ENCODE measurements around the gene HMCES. TPM values are rescaled to one million over a fixed set of nuclear protein-coding genes. Genes with fewer than 3 reads are reported as not detected.

HMCES gene
- total and polyA plus RNA-seq, 2 of the 13 experiments (the other 11 are each of a cell fraction or from before 2014, with no cell fraction given) = 16.1 to 37.5 TPM

DNA sequence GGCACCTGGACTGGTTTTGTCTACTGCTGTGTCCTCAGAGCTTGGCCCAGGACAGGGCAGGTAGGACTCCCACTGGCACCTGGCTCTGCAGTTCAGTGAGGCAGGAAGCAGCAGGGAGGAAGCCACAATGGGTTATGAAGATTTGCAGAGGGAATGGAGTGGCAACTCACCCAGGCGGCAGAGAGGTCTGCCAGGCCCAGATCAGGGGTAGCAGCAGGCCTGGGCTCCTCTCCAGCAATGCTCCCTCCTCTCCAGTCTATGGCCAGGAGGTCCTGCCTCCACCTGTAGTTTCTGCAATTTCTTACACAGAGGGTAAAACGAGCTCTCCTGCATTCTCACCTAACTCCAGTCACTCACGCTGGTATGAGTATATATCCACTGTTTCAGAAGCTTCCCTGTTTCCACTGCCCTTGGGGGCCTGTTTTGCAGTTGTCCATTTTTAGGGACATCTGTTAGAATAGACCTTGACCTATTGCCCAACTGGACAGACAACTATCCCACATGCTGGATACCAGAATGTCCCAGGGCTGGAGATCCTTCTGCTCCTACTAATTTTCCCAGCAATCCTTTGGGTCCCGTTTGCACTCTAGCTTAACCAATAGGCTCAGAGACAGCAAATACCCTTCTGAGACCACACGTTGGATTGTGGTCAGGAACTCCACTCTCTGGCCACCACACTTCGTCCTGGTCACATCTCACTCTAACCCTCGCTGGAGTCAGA, 35.2 kb downstream of the HMCES start (continued):
- TF ChIP-seq, protein P1, sequence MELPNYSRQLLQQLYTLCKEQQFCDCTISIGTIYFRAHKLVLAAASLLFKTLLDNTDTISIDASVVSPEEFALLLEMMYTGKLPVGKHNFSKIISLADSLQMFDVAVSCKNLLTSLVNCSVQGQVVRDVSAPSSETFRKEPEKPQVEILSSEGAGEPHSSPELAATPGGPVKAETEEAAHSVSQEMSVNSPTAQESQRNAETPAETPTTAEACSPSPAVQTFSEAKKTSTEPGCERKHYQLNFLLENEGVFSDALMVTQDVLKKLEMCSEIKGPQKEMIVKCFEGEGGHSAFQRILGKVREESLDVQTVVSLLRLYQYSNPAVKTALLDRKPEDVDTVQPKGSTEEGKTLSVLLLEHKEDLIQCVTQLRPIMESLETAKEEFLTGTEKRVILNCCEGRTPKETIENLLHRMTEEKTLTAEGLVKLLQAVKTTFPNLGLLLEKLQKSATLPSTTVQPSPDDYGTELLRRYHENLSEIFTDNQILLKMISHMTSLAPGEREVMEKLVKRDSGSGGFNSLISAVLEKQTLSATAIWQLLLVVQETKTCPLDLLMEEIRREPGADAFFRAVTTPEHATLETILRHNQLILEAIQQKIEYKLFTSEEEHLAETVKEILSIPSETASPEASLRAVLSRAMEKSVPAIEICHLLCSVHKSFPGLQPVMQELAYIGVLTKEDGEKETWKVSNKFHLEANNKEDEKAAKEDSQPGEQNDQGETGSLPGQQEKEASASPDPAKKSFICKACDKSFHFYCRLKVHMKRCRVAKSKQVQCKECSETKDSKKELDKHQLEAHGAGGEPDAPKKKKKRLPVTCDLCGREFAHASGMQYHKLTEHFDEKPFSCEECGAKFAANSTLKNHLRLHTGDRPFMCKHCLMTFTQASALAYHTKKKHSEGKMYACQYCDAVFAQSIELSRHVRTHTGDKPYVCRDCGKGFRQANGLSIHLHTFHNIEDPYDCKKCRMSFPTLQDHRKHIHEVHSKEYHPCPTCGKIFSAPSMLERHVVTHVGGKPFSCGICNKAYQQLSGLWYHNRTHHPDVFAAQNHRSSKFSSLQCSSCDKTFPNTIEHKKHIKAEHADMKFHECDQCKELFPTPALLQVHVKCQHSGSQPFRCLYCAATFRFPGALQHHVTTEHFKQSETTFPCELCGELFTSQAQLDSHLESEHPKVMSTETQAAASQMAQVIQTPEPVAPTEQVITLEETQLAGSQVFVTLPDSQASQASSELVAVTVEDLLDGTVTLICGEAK (IDR thresholded peaks at IDR 0.05) = no peak
- TF ChIP-seq, protein P1 (CRISPR knock-in tag; IDR thresholded peaks at IDR 0.05) = no peak
- TF ChIP-seq SOX5 (CRISPR knock-in tag; IDR thresholded peaks at IDR 0.05; ENCODE audit: borderline replicate concordance) = 0 out of 2 replicates have a peak, but pooled peaks have one; percentile 15
- TF ChIP-seq LCORL (IDR thresholded peaks at IDR 0.05) = no peak
- TF ChIP-seq LCORL (CRISPR knock-in tag; IDR thresholded peaks at IDR 0.05) = peak; percentile 11
- no peak for TF ChIP-seq CCAR2 (optimal IDR thresholded peaks at IDR 0.05; ENCODE audit: low read depth, low read length)
- no peak for TF ChIP-seq SP4 (CRISPR knock-in tag; IDR thresholded peaks at IDR 0.05)
- TF ChIP-seq CBX1 (IDR thresholded peaks at IDR 0.05; ENCODE audit: low read depth) = no peak
- TF ChIP-seq SAFB2 (CRISPR knock-in tag; IDR thresholded peaks at IDR 0.05; ENCODE audit: borderline replicate concordance, low read depth) = 0 out of 2 replicates have a peak, but pooled peaks have one; percentile 28
- TF ChIP-seq HOXA5 (CRISPR knock-in tag; IDR thresholded peaks at IDR 0.05) = 0 out of 2 replicates have a peak, but pooled peaks have one; percentile 45
- TF ChIP-seq CENPX (CRISPR knock-in tag; IDR thresholded peaks at IDR 0.05) = no peak
- peak; percentile 31; the same call in 1 of the 2 replicates for TF ChIP-seq ZNF350 (CRISPR knock-in tag; IDR thresholded peaks at IDR 0.05; ENCODE audit: borderline replicate concordance, low read depth)
- TF ChIP-seq NR2F2 (IDR thresholded peaks at IDR 0.05; ENCODE audit: borderline replicate concordance, low read depth) = 0 out of 2 replicates have a peak, but pooled peaks have one; percentile 48
- TF ChIP-seq HHEX (CRISPR knock-in tag; IDR thresholded peaks at IDR 0.05) = no peak
- TF ChIP-seq EED (CRISPR knock-in tag; IDR thresholded peaks at IDR 0.05) = no peak
- no peak for TF ChIP-seq ZNF17 (CRISPR knock-in tag; IDR thresholded peaks at IDR 0.05)
- TF ChIP-seq ZNF331 (CRISPR knock-in tag; IDR thresholded peaks at IDR 0.05) = 0 out of 2 replicates have a peak, but pooled peaks have one; percentile 56
- no peak for TF ChIP-seq GFI1 (CRISPR knock-in tag; IDR thresholded peaks at IDR 0.05; ENCODE audit: borderline replicate concordance)
- TF ChIP-seq POLR2AphosphoS2 (IDR thresholded peaks at IDR 0.05; ENCODE audit: low read depth, low read length) = peak; percentile 86
- TF ChIP-seq MXD4 (CRISPR knock-in tag; IDR thresholded peaks at IDR 0.05) = peak; percentile 24; the same call in 1 of the 2 replicates
- TF ChIP-seq ZNF724P (CRISPR knock-in tag; IDR thresholded peaks at IDR 0.05; ENCODE audit: borderline replicate concordance) = no peak
- TF ChIP-seq AHR (CRISPR knock-in tag; IDR thresholded peaks at IDR 0.05) = no peak; the same call in 1 of the 2 replicates
- no peak for TF ChIP-seq ZKSCAN8 (CRISPR knock-in tag; IDR thresholded peaks at IDR 0.05; ENCODE audit: borderline replicate concordance)
